Naive B cell (primary cell): ENCODE measurements around the gene JAM3. TPM values are rescaled to one million over a fixed set of nuclear protein-coding genes. Genes with fewer than 3 reads are reported as not detected.
A peak's percentile ranks its signal among the peaks of the same experiment; 100 is the strongest.

ENCODE experiments used
- ATAC-seq, 2 donors: fragments of 150-1000 bp; cut with Tn5 transposase; 2 replicates each; pipeline ENCODE4 v1.10.0; 2021; ENCODE audit warnings: low read depth in 2 of 2, mild to moderate bottlenecking in 2 of 2, moderate library complexity in 2 of 2
- DNase-seq: peaks from one replicate; pipeline ENCODE4 v3.0.0; 2022
- H3K27ac Mint-ChIP-seq, 6 donors: one replicate each; pipeline ENCODE4 v1.8.0; 2020 to 2022; ENCODE audit warnings: mild to moderate bottlenecking in 6 of 6, mixed read lengths in 6 of 6, moderate library complexity in 5 of 6, inconsistent platforms in 2 of 6
- H3K27me3 Mint-ChIP-seq, 3 donors: one replicate each; pipeline ENCODE4 v1.8.0; 2021 to 2022; ENCODE audit warnings: mixed read lengths in 3 of 3, mild to moderate bottlenecking in 1 of 3
- H3K36me3 Mint-ChIP-seq, 2 donors: one replicate each; pipeline ENCODE4 v1.8.0; 2020 to 2022; ENCODE audit warnings: mixed read lengths in 2 of 2, inconsistent platforms in 1 of 2, mild to moderate bottlenecking in 1 of 2
- H3K4me1 Mint-ChIP-seq, 3 donors: one replicate each; pipeline ENCODE4 v1.8.0; 2020 to 2022; ENCODE audit warnings: mixed read lengths in 3 of 3, inconsistent platforms in 1 of 3, mild to moderate bottlenecking in 1 of 3, moderate library complexity in 1 of 3
- H3K4me3 Mint-ChIP-seq, 8 donors: one replicate each; pipeline ENCODE4 v1.8.0; 2020 to 2022; ENCODE audit warnings: mild to moderate bottlenecking in 8 of 8, mixed read lengths in 8 of 8, moderate library complexity in 8 of 8, inconsistent platforms in 2 of 8
- H3K9me3 Mint-ChIP-seq, 7 donors: one replicate each; pipeline ENCODE4 v1.8.0; 2020 to 2022; ENCODE audit warnings: mixed read lengths in 7 of 7, mild to moderate bottlenecking in 5 of 7, inconsistent platforms in 2 of 7, moderate library complexity in 1 of 7
- polyA plus RNA-seq, 6 donors: library from polyadenylated mRNA; unstranded; fragments of 300-500 nt; fragmentation: Illumina TruSeq; gene quantifications; one replicate each; pipeline ENCODE4 v1.2.3, GENCODE V29; 2021; ENCODE audit warnings: low read depth in 6 of 6

Gene JAM3
- polyA plus RNA-seq, 6 donors from 2014 or later: 5.3 to 10.6 (median 6.5) TPM

GRCh38 chr11:134060316-134060715, 8.6 kb upstream of the JAM3 start:
- Mint-ChIP-seq H3K4me1 (no peaks in the 10 kb centered on the region), H3K9me3 (no peaks in the 10 kb centered on the region), H3K27me3 (peaks cover 7 to 51% (median 42%) of the 10 kb centered on the region in 3 donors), H3K36me3 (peaks cover 0 to 6% of the 10 kb centered on the region in 2 donors), H3K27ac (peak overlapping the region in 1 of 6 donors; percentile 91), H3K4me3 (no peak overlapping the region)
- DNase-seq (no peak), ATAC-seq (no peak)

DNA sequence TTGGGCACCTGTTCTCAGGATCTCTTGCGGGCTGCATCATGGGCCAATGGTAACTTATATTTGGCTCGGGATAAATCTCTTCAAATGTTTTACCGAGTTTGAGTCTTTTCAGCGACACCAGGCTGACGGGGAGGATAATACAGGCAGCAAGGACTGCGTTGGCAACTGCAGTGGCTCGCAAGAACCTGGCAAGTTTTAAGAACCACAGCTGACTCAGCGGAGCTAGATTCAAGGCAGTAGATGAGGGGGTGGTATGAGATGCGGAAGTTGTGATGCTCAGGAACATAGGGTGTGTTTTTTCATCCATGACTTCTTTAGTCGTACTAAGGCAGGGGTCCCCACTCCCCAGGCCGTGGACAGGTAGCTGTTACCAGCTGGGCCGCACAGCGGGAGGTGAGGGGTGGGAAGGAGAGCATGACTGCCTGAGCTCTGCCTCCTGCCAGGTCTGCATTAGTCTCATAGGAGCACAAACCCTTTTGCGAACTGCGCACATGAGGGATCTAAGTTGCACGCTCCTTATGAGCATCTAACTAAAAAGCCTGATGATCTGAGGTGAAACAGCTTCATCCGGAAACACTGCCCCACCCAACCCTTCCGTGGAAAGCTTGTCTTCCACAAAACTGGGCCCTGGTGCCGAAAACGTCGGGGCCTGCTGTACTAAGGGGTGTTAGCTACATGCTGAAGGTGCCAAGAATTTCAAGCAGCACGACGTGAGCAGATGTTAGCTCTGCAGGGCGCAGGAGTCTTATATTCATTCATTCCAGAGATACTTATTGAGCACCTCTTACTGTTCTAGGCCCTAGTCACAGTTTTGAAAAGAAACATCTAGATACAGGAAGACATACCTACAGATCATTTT, 6.4 kb upstream of the JAM3 start:
- Mint-ChIP-seq H3K27me3 (peaks cover 7 to 62% (median 48%) of the 10 kb centered on the region in 3 donors), H3K9me3 (no peaks in the 10 kb centered on the region), H3K4me3 (no peak overlapping the region), H3K27ac (peak overlapping the region in 1 of 6 donors; percentile 52), H3K36me3 (peaks cover 0 to 6% of the 10 kb centered on the region in 2 donors), H3K4me1 (no peaks in the 10 kb centered on the region)
- DNase-seq (no peak), ATAC-seq (no peak)

- peaks cover 0 to under 1% (median 0%) of the 10 kb centered on the region in 3 donors for H3K4me1 Mint-ChIP-seq
- H3K36me3 Mint-ChIP-seq: peaks cover 0 to 3% of the 10 kb centered on the region in 2 donors
- H3K9me3 Mint-ChIP-seq: no peaks in the 10 kb centered on the region
- DNase-seq: no peak
- ATAC-seq: no peak
- peaks cover 7 to 56% (median 42%) of the 10 kb centered on the region in 3 donors for H3K27me3 Mint-ChIP-seq
- H3K27ac Mint-ChIP-seq: peak overlapping the region in 1 of 6 donors; percentile 52
- no peak overlapping the region for H3K4me3 Mint-ChIP-seq
Observed at GRCh38 chr11:134063124-134063495, 5.8 kb upstream of the JAM3 start.

DNA sequence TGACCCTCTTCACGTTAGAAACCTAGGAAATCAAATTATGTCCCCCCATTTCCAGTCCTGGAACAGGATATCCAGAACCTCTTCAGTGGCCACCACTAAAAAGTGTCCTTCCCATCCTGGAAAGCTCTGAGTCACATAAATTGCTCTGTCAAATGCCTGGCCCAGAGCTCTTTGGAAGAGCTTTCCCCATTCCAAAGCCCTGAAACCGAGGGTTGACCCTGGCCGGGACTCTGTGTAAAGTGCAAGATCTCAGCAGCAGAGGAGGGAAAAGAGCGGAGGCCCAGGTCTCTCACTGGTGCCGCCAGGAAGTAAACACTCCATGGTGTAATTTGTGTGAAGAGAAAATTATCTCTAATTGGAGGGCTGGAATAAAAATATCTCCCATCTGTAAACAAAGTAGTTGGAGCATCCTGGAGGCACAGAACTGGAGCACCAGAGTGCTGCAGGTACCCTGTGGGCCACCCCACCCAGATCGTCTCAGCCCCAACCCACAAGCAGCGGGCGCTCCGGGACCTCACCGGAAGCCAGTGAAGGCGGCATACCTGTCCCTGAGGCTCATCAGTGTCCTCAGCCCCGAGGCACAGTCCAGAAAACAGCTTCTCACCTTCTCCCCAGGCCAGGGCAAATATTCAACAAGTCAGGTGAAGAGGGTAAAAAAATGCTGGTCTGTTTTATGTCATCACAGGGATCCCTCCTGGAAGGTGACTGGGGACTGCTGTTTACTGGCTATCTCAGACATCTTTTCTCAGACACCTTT, 4.7 kb upstream of the JAM3 start:
- H3K27me3 Mint-ChIP-seq: peaks cover 4 to 62% (median 33%) of the 10 kb centered on the region in 3 donors
- no peak for DNase-seq
- H3K36me3 Mint-ChIP-seq: no peaks in the 10 kb centered on the region
- ATAC-seq: no peak
- no peak overlapping the region for H3K4me3 Mint-ChIP-seq
- H3K27ac Mint-ChIP-seq: peak overlapping the region in 1 of 6 donors; percentile 68
- H3K9me3 Mint-ChIP-seq: no peaks in the 10 kb centered on the region
- peaks cover 9 to 10% (median 9%) of the 10 kb centered on the region in 3 donors for H3K4me1 Mint-ChIP-seq

- H3K36me3 Mint-ChIP-seq: no peaks in the 10 kb centered on the region
- H3K4me1 Mint-ChIP-seq: peaks cover 9 to 18% (median 13%) of the 10 kb centered on the region in 3 donors
- H3K9me3 Mint-ChIP-seq: no peaks in the 10 kb centered on the region
- no peak overlapping the region for H3K4me3 Mint-ChIP-seq
- ATAC-seq: no peak
- no peak for DNase-seq
- peaks cover 0 to 55% (median 30%) of the 10 kb centered on the region in 3 donors for H3K27me3 Mint-ChIP-seq
- H3K27ac Mint-ChIP-seq: peak overlapping the region in 4 of 6 donors; percentile 11 to 96 (median 80)
Observed at GRCh38 chr11:134065381-134065780, 3.5 kb upstream of the JAM3 start.

DNA sequence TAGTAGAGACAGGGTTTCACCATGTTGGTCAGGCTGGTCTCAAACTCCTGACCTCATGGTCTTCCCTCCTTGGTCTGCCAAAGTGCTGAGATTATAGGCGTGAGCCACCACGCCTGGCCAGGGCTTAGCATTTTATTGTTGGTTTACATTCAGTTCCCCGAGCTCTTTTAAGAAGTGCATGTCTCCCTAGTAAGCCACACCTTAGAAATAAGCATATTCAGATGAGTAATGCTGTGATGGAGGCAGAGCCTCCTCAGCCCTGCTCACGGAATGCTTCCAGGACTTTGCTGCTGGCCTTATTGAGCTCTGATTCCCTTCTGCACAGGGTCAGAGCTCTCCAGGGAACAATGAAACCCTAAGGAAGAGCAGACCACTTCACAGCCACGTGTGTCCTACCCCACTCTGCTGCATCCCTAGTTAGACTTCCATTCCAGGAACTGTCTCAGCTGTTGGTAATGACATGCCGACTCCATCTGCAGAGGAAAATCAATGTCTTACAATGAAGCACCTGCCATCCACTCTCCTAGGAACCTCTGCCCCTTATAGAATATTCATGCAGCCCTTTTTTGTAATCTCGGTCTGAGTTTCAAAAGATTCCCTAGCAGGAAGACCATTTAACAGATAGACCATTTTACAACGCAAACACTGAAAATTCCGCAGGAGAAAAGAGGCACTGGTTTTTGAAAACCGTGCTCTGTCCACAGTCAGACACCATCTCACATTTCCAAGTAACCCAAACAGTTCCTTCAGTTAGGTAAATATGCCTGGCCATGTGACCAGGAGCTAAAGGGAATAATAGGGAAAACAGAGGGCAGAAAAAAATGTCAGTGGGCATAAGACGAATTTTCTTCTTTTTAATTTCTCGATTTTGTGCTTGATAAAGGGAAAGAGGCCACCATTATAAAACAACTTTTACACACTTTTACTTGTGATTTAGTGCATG, 1.7 kb upstream of the JAM3 start:
- ATAC-seq (no peak), DNase-seq (no peak)
- no peaks in the 10 kb centered on the region for H3K9me3 Mint-ChIP-seq
- peaks cover 0 to 40% (median 23%) of the 10 kb centered on the region in 3 donors for H3K27me3 Mint-ChIP-seq
- H3K27ac Mint-ChIP-seq: peak overlapping the region in 3 of 6 donors; percentile 44 to 96 (median 59)
- no peaks in the 10 kb centered on the region for H3K36me3 Mint-ChIP-seq
- peak overlapping the region in 1 of 8 donors; percentile 28 for H3K4me3 Mint-ChIP-seq
- peaks cover 9 to 23% (median 22%) of the 10 kb centered on the region in 3 donors for H3K4me1 Mint-ChIP-seq

DNA sequence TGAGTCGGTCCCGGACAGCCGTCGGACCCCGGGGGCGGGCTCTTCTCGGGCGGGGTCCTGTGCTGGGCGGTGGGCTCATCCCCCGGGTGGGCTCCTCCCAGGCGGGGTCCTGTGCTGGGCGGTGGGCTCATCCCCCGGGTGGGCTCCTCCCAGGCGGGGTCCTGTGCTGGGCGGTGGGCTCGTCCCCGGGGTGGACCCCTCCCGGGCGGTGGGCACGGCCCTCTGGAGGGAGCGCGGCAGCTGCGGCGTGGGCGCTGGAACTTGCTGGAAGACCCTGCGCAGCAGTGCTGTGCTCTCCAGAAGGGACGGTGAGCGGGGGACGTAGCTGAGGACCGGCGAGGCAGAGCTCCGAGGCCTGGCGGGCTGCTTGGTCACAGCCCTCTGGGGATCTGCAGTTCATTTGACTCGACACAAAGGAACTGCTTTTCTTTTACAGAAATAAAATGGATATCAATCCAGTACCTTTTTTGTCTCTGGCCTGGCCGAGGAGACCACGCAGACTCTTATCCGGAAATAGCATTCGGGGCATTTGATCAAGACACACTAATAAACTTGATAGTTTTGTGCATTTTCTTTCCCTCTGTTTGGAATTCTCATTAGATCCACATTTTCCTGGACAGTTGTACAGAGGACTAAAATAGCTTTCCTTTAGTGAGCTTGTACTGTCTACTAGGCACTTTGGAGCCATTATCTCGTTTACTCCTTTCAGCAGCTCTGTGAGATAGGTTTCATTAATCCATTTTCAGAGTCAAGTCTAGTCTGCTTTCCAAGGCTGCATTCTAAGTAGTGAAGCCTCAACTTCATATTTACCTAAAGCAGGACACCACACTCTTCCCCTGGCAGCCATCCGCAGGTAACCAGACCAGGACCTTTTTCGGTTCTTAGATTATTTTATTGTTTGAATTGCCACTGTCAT, 812 bp downstream of the JAM3 start:
- Mint-ChIP-seq H3K4me3 (peak overlapping the region; percentile 56 to 92 (median 72)), H3K36me3 (no peaks in the 10 kb centered on the region), H3K27me3 (peaks cover 0 to 26% (median 12%) of the 10 kb centered on the region in 3 donors), H3K4me1 (peaks cover 18 to 38% (median 35%) of the 10 kb centered on the region in 3 donors), H3K27ac (peak overlapping the region; percentile 57 to 96 (median 89)), H3K9me3 (no peaks in the 10 kb centered on the region)
- DNase-seq (peak; percentile 14), ATAC-seq (no peak)

- H3K36me3 Mint-ChIP-seq: no peaks in the 10 kb centered on the region
- H3K4me3 Mint-ChIP-seq: peak overlapping the region in 6 of 8 donors; percentile 60 to 86 (median 68)
- peaks cover 0 to 20% (median 5%) of the 10 kb centered on the region in 3 donors for H3K27me3 Mint-ChIP-seq
- DNase-seq (no peak), ATAC-seq (no peak)
- no peaks in the 10 kb centered on the region for H3K9me3 Mint-ChIP-seq
- H3K27ac Mint-ChIP-seq: peak overlapping the region in 5 of 6 donors; percentile 57 to 96 (median 88)
- peaks cover 24 to 38% (median 37%) of the 10 kb centered on the region in 3 donors for H3K4me1 Mint-ChIP-seq
Observed at GRCh38 chr11:134070342-134070845, 1.5 kb downstream of the JAM3 start.

DNA sequence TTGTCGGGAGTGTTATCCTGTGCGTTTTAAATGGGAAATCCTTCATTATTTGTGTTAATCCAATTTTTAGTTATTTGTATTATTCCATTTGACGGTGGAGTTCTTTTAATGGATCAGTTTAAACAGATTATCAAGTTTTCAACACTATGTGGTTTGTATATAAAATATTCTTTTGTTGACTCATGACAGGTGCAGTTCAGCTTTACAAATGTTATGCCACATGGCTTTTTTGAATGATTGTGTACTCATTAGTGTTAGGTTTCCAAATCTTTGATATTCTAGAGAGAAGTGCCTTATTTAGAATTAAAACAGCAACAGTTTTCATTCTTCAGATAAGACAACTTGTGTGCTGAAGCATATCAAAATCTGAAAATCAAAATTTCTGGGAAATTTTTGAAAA, 2.4 kb downstream of the JAM3 start:
- Mint-ChIP-seq H3K9me3 (no peaks in the 10 kb centered on the region), H3K27me3 (peaks cover 0 to 11% (median 0%) of the 10 kb centered on the region in 3 donors), H3K4me1 (peaks cover 28 to 39% (median 38%) of the 10 kb centered on the region in 3 donors), H3K36me3 (no peaks in the 10 kb centered on the region), H3K27ac (peak overlapping the region in 1 of 6 donors; percentile 63), H3K4me3 (no peak overlapping the region)
- no peak for DNase-seq
- ATAC-seq: no peak

DNA sequence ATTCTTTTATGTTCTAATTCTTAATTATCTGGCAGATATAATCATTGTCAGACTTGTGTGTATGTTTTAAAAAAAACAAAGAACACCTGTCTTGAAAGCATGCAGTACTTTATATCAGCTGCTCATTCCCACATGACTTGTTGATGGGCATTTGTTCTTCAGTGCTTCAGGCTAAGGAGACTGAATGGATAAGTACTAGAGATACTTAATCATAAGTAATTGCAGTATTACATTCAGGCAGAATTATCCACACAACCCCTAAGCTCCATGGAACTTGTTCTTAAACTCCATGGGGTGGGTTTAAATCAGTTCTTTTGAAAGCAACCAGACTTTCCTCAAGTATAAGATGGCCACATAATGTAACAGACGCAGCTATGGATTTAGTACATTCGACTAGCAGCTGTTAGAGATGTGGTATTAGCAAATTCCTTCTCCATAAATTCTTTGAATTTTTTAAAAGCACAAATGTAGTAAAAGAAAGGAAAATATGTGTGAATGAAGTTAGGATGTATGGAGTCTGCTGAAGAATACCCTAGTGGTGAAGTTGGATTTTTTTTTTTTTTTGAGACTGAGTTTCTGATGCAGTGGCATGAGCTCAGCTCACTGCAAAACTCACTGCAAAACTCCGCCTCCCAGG, 3.0 kb downstream of the JAM3 start:
- Mint-ChIP-seq H3K9me3 (no peaks in the 10 kb centered on the region), H3K36me3 (no peaks in the 10 kb centered on the region), H3K4me3 (no peak overlapping the region), H3K27ac (peak overlapping the region in 3 of 6 donors; percentile 73 to 77 (median 73)), H3K4me1 (peaks cover 28 to 39% (median 38%) of the 10 kb centered on the region in 3 donors), H3K27me3 (peaks cover 0 to 10% (median 0%) of the 10 kb centered on the region in 3 donors)
- DNase-seq (no peak), ATAC-seq (no peak)

GRCh38 chr11:134072844-134073243, 4.0 kb downstream of the JAM3 start:
- H3K4me1 Mint-ChIP-seq: peaks cover 28 to 39% (median 38%) of the 10 kb centered on the region in 3 donors
- H3K4me3 Mint-ChIP-seq: peak overlapping the region in 2 of 8 donors; percentile 11 to 34
- no peaks in the 10 kb centered on the region for H3K36me3 Mint-ChIP-seq
- ATAC-seq (peak in 1 of 2 donors; percentile 27), DNase-seq (peak; percentile 5)
- H3K27me3 Mint-ChIP-seq: peaks cover 0 to 10% (median 0%) of the 10 kb centered on the region in 3 donors
- no peaks in the 10 kb centered on the region for H3K9me3 Mint-ChIP-seq
- peak overlapping the region; percentile 11 to 77 (median 60) for H3K27ac Mint-ChIP-seq
